ENCODE measurements around the gene LCLAT1.
"Not testable (repeated sequence)": the region's sequence is repeated elsewhere in the genome, so short reads cannot be mapped to it uniquely, and the experiment has no call there.

DNA sequence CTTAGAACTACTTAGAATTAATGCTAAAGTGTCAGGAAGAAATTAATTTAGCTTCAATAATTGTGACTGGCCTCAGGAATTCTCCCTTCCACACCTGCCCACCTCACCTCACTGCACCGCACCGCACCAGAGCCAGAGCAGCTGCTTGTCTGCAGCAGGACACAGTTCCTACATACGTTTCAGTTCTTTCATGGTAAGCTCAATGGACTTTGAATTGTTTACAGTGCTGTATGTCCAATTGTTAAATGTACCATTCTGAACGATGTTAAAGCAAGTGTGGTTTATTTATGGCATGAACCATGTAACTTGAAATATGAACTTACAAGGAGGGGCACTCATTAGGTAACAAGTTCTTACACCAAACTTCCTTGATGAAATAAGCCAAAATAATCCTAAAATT, 196.0 kb downstream of the LCLAT1 start:
- not testable (repeated sequence) for TF ChIP-seq TAF1 (IDR thresholded peaks at IDR 0.05; ENCODE audit: borderline replicate concordance, low read depth, low read length); POLR2AphosphoS5 (IDR thresholded peaks at IDR 0.05; ENCODE audit: low read depth, low read length)

All from GM12892 (cell line).